Measurements from ENCODE around the gene SUN3. TPM values are rescaled to one million over a fixed set of nuclear protein-coding genes. Genes with fewer than 3 reads are reported as not detected.

The SUN3 gene
- total RNA-seq, 2 donors from 2014 or later, result not detected

- no peak for TF ChIP-seq CTCF (conservative IDR thresholded peaks at IDR 0.05)
- H3K36me3 ChIP-seq (ENCODE audit: control insufficient read depth, insufficient read depth, low read length), result no peaks in the 10 kb centered on the region
- no peaks in the 10 kb centered on the region for H3K27me3 ChIP-seq (ENCODE audit: control insufficient read depth, insufficient read depth, low read length, poor library complexity, severe bottlenecking)
- Mint-ChIP-seq H3K27ac (no peak overlapping the region), H3K36me3 (ENCODE audit: low read depth) (no peaks in the 10 kb centered on the region), H3K9me3 (peaks cover 14% of the 10 kb centered on the region), H3K4me3 (no peak overlapping the region), H3K27me3 (ENCODE audit: insufficient read depth) (no peaks in the 10 kb centered on the region), H3K4me1 (peaks cover 8% of the 10 kb centered on the region)
- peaks cover 4% of the 10 kb centered on the region for H3K4me1 ChIP-seq (ENCODE audit: control insufficient read depth, insufficient read depth, low read length)
- no peak for DNase-seq
- H3K4me3 ChIP-seq (ENCODE audit: low read length), result no peak overlapping the region
- H3K27ac ChIP-seq (ENCODE audit: low read depth, low read length), result no peak overlapping the region
- no peak overlapping the region for H3K9ac ChIP-seq (ENCODE audit: extremely low read depth, low read length, poor library complexity, severe bottlenecking)
- no peaks in the 10 kb centered on the region for H3K9me3 ChIP-seq (ENCODE audit: control insufficient read depth, low read length)
- 87 to 96% methylated on average over 11 to 12 of the region's 12 CpGs for WGBS, 2 experiments (ENCODE audit: insufficient coverage in 1 of 2, insufficient read length in 1 of 2)
Observed at GRCh38 chr7:47999413-47999812, 29.5 kb downstream of the SUN3 start.

- Mint-ChIP-seq H3K27me3 (ENCODE audit: insufficient read depth) (no peaks in the 10 kb centered on the region), H3K36me3 (ENCODE audit: low read depth) (no peaks in the 10 kb centered on the region), H3K9me3 (peaks cover 8% of the 10 kb centered on the region), H3K4me3 (no peak overlapping the region), H3K27ac (peak overlapping the region; percentile 88), H3K4me1 (peaks cover 29% of the 10 kb centered on the region)
- H3K4me3 ChIP-seq (ENCODE audit: low read length), result peak overlapping the region; percentile 13
- H3K4me1 ChIP-seq (ENCODE audit: control insufficient read depth, insufficient read depth, low read length), result no peaks in the 10 kb centered on the region
- no peak overlapping the region for H3K27ac ChIP-seq (ENCODE audit: low read depth, low read length)
- H3K9me3 ChIP-seq (ENCODE audit: control insufficient read depth, low read length), result no peaks in the 10 kb centered on the region
- H3K27me3 ChIP-seq (ENCODE audit: control insufficient read depth, insufficient read depth, low read length, poor library complexity, severe bottlenecking), result no peaks in the 10 kb centered on the region
- TF ChIP-seq CTCF (conservative IDR thresholded peaks at IDR 0.05), result no peak
- WGBS, 2 experiments (ENCODE audit: insufficient coverage in 1 of 2, insufficient read length in 1 of 2), result 79 to 80% methylated on average over 2 to 3 of the region's 3 CpGs
- no peak overlapping the region for H3K9ac ChIP-seq (ENCODE audit: extremely low read depth, low read length, poor library complexity, severe bottlenecking)
- no peaks in the 10 kb centered on the region for H3K36me3 ChIP-seq (ENCODE audit: control insufficient read depth, insufficient read depth, low read length)
- no peak for DNase-seq
Observed at GRCh38 chr7:47992446-47992845, 36.5 kb downstream of the SUN3 start.

GRCh38 chr7:47991741-47992311, 37.1 kb downstream of the SUN3 start:
- H3K9me3 Mint-ChIP-seq, result peaks cover 8% of the 10 kb centered on the region
- DNase-seq, result peak; percentile 96
- peak; percentile 80 for TF ChIP-seq CTCF (conservative IDR thresholded peaks at IDR 0.05)
- H3K4me3 ChIP-seq (ENCODE audit: low read length), result peak overlapping the region; percentile 13
- H3K36me3 ChIP-seq (ENCODE audit: control insufficient read depth, insufficient read depth, low read length), result no peaks in the 10 kb centered on the region
- no peaks in the 10 kb centered on the region for H3K27me3 ChIP-seq (ENCODE audit: control insufficient read depth, insufficient read depth, low read length, poor library complexity, severe bottlenecking)
- H3K36me3 Mint-ChIP-seq (ENCODE audit: low read depth), result no peaks in the 10 kb centered on the region
- peak overlapping the region; percentile 58 for H3K4me3 Mint-ChIP-seq
- no peaks in the 10 kb centered on the region for H3K4me1 ChIP-seq (ENCODE audit: control insufficient read depth, insufficient read depth, low read length)
- peak overlapping the region; percentile 88 for H3K27ac Mint-ChIP-seq
- H3K27ac ChIP-seq (ENCODE audit: low read depth, low read length), result no peak overlapping the region
- WGBS, 2 experiments (ENCODE audit: insufficient coverage in 1 of 2, insufficient read length in 1 of 2), result 7 to 8% methylated on average over 12 to 26 of the region's 26 CpGs
- no peaks in the 10 kb centered on the region for H3K9me3 ChIP-seq (ENCODE audit: control insufficient read depth, low read length)
- H3K27me3 Mint-ChIP-seq (ENCODE audit: insufficient read depth), result no peaks in the 10 kb centered on the region
- no peak overlapping the region for H3K9ac ChIP-seq (ENCODE audit: extremely low read depth, low read length, poor library complexity, severe bottlenecking)
- H3K4me1 Mint-ChIP-seq, result peaks cover 29% of the 10 kb centered on the region
